ENCODE data around the gene FPR1. TPM values are rescaled to one million over a fixed set of nuclear protein-coding genes. Genes with fewer than 3 reads are reported as not detected.

Gene FPR1
- total RNA-seq, 1 donor from 2014 or later, result not detected

GRCh38 chr19:51749979-51750378, 1.7 kb downstream of the FPR1 start:
- FAIRE-seq (peak; percentile 62), DNase-seq (ENCODE audit: low read depth) (peak; percentile 54)
- H3K27me3 Mint-ChIP-seq (ENCODE audit: low read depth, unreplicated experiment), result peaks cover 11% of the 10 kb centered on the region
- TF ChIP-seq EZH2 (IDR thresholded peaks at IDR 0.05; ENCODE audit: insufficient read depth, low read length) (no peak), CTCF (IDR thresholded peaks at IDR 0.05; ENCODE audit: insufficient read depth, low read depth, low read length) (no peak)
- no peaks in the 10 kb centered on the region for H3K4me1 ChIP-seq (ENCODE audit: insufficient read depth, low read length)
- no peak overlapping the region for H3K4me3 ChIP-seq (ENCODE audit: insufficient read depth, low read depth, low read length)
- H3K9me3 ChIP-seq (ENCODE audit: insufficient read depth, low read depth, low read length), result peaks cover 8% of the 10 kb centered on the region
- no peak overlapping the region for H3K4me3 Mint-ChIP-seq (ENCODE audit: unreplicated experiment)
- H3K4me2 ChIP-seq (ENCODE audit: low read length), result no peak overlapping the region
- H3K9ac ChIP-seq (ENCODE audit: low read length), result no peak overlapping the region
- peaks cover 20% of the 10 kb centered on the region for H3K9me3 Mint-ChIP-seq (ENCODE audit: unreplicated experiment)
- no peaks in the 10 kb centered on the region for H3K79me2 ChIP-seq (ENCODE audit: insufficient read depth, low read length)
- no peaks in the 10 kb centered on the region for H3K27me3 ChIP-seq (ENCODE audit: insufficient read depth, low read length)
- no peaks in the 10 kb centered on the region for H3K4me1 Mint-ChIP-seq (ENCODE audit: low read depth, unreplicated experiment)
- H4K20me1 ChIP-seq (ENCODE audit: insufficient read depth, low read length), result no peaks in the 10 kb centered on the region
- no peak overlapping the region for H2AFZ ChIP-seq (ENCODE audit: low read depth, low read length)
- no peak overlapping the region for H3K27ac Mint-ChIP-seq (ENCODE audit: unreplicated experiment)
- H3K36me3 Mint-ChIP-seq (ENCODE audit: low read depth, unreplicated experiment), result no peaks in the 10 kb centered on the region
- no peaks in the 10 kb centered on the region for H3K36me3 ChIP-seq (ENCODE audit: insufficient read depth, low read length)
- H3K27ac ChIP-seq (ENCODE audit: low read depth, low read length), result no peak overlapping the region

GRCh38 chr19:51746731-51747130, 4.9 kb downstream of the FPR1 start:
- H3K9me3 ChIP-seq (ENCODE audit: insufficient read depth, low read depth, low read length), result peaks cover 4% of the 10 kb centered on the region
- Mint-ChIP-seq H3K4me1 (ENCODE audit: low read depth, unreplicated experiment) (peaks cover 4% of the 10 kb centered on the region), H3K27ac (ENCODE audit: unreplicated experiment) (no peak overlapping the region), H3K4me3 (ENCODE audit: unreplicated experiment) (no peak overlapping the region), H3K27me3 (ENCODE audit: low read depth, unreplicated experiment) (peaks cover 14% of the 10 kb centered on the region), H3K9me3 (ENCODE audit: unreplicated experiment) (peaks cover 18% of the 10 kb centered on the region), H3K36me3 (ENCODE audit: low read depth, unreplicated experiment) (no peaks in the 10 kb centered on the region)
- no peaks in the 10 kb centered on the region for H3K79me2 ChIP-seq (ENCODE audit: insufficient read depth, low read length)
- no peaks in the 10 kb centered on the region for H3K27me3 ChIP-seq (ENCODE audit: insufficient read depth, low read length)
- no peaks in the 10 kb centered on the region for H3K4me1 ChIP-seq (ENCODE audit: insufficient read depth, low read length)
- H4K20me1 ChIP-seq (ENCODE audit: insufficient read depth, low read length), result no peaks in the 10 kb centered on the region
- FAIRE-seq (no peak), DNase-seq (ENCODE audit: low read depth) (no peak)
- no peak overlapping the region for H3K9ac ChIP-seq (ENCODE audit: low read length)
- H3K4me3 ChIP-seq (ENCODE audit: insufficient read depth, low read depth, low read length), result no peak overlapping the region
- H2AFZ ChIP-seq (ENCODE audit: low read depth, low read length), result no peak overlapping the region
- TF ChIP-seq EZH2 (IDR thresholded peaks at IDR 0.05; ENCODE audit: insufficient read depth, low read length) (no peak), CTCF (IDR thresholded peaks at IDR 0.05; ENCODE audit: insufficient read depth, low read depth, low read length) (no peak)
- H3K27ac ChIP-seq (ENCODE audit: low read depth, low read length), result no peak overlapping the region
- H3K4me2 ChIP-seq (ENCODE audit: low read length), result no peak overlapping the region
- no peaks in the 10 kb centered on the region for H3K36me3 ChIP-seq (ENCODE audit: insufficient read depth, low read length)

- H3K9me3 Mint-ChIP-seq (ENCODE audit: unreplicated experiment), result peaks cover 18% of the 10 kb centered on the region
- H3K4me1 ChIP-seq (ENCODE audit: insufficient read depth, low read length), result no peaks in the 10 kb centered on the region
- H3K4me3 Mint-ChIP-seq (ENCODE audit: unreplicated experiment), result no peak overlapping the region
- DNase-seq (ENCODE audit: low read depth) (no peak), FAIRE-seq (no peak)
- no peak overlapping the region for H3K27ac Mint-ChIP-seq (ENCODE audit: unreplicated experiment)
- no peak overlapping the region for H3K4me3 ChIP-seq (ENCODE audit: insufficient read depth, low read depth, low read length)
- H3K27me3 ChIP-seq (ENCODE audit: insufficient read depth, low read length), result no peaks in the 10 kb centered on the region
- H2AFZ ChIP-seq (ENCODE audit: low read depth, low read length), result no peak overlapping the region
- TF ChIP-seq CTCF (IDR thresholded peaks at IDR 0.05; ENCODE audit: insufficient read depth, low read depth, low read length), result no peak
- no peak for TF ChIP-seq EZH2 (IDR thresholded peaks at IDR 0.05; ENCODE audit: insufficient read depth, low read length)
- no peaks in the 10 kb centered on the region for H3K36me3 Mint-ChIP-seq (ENCODE audit: low read depth, unreplicated experiment)
- peaks cover 4% of the 10 kb centered on the region for H3K4me1 Mint-ChIP-seq (ENCODE audit: low read depth, unreplicated experiment)
- H3K27me3 Mint-ChIP-seq (ENCODE audit: low read depth, unreplicated experiment), result peaks cover 10% of the 10 kb centered on the region
- no peak overlapping the region for H3K4me2 ChIP-seq (ENCODE audit: low read length)
- no peak overlapping the region for H3K9ac ChIP-seq (ENCODE audit: low read length)
- H3K79me2 ChIP-seq (ENCODE audit: insufficient read depth, low read length), result no peaks in the 10 kb centered on the region
- peaks cover 9% of the 10 kb centered on the region for H3K9me3 ChIP-seq (ENCODE audit: insufficient read depth, low read depth, low read length)
- no peak overlapping the region for H3K27ac ChIP-seq (ENCODE audit: low read depth, low read length)
- H3K36me3 ChIP-seq (ENCODE audit: insufficient read depth, low read length), result no peaks in the 10 kb centered on the region
- no peaks in the 10 kb centered on the region for H4K20me1 ChIP-seq (ENCODE audit: insufficient read depth, low read length)
Observed at GRCh38 chr19:51743405-51743804, 8.3 kb downstream of the FPR1 start.
